OCI-LY3 (cell line): ENCODE data around the gene RFX4.

ENCODE experiments used
- H2AFZ ChIP-seq: fragments of 200-600, 300-600 bp; shearing (Covaris generic); 2 replicates; pipeline ENCODE4 v1.6.0; 2014; ENCODE audit warnings: antibody characterized with exemption, low read depth, low read length
- H3K27ac ChIP-seq: fragments of 200-600, 300-600 bp; sonication (generic); 2 replicates; pipeline ENCODE4 v1.5.1; 2014; ENCODE audit warnings: mild to moderate bottlenecking, low read length, moderate library complexity, mixed read lengths
- H3K27me3 ChIP-seq: fragments of 200-600, 300-600 bp; sonication (generic); 2 replicates; pipeline ENCODE4 v1.6.1; 2014; ENCODE audit warnings: low read depth, low read length, mixed read lengths
- H3K36me3 ChIP-seq: fragments of 200-600, 300-600 bp; sonication (generic); replicated peaks from 2 replicates; pipeline ENCODE3; 2014; ENCODE audit warnings: low read depth, low read length, mixed read lengths
- H3K4me1 ChIP-seq: fragments of 300-600, 200-600 bp; sonication (generic); 2 replicates; pipeline ENCODE4 v1.6.1; 2014; ENCODE audit warnings: low read length, mixed read lengths
- H3K4me2 ChIP-seq: fragments of 200-600, 300-600 bp; sonication (generic); 2 replicates; pipeline ENCODE4 v1.6.1; 2014; ENCODE audit warnings: low read length, mixed read lengths
- H3K4me3 ChIP-seq: fragments of 300-600, 200-600 bp; sonication (generic); 2 replicates; pipeline ENCODE4 v1.5.1; 2014; ENCODE audit warnings: antibody characterized with exemption, mild to moderate bottlenecking, low read length, moderate library complexity
- H3K79me2 ChIP-seq: fragments of 300-600, 200-600 bp; shearing (Covaris generic); 2 replicates; pipeline ENCODE4 v1.6.1; 2014; ENCODE audit warnings: mild to moderate bottlenecking, low read length, mixed read lengths
- H3K9ac ChIP-seq: fragments of 300-600, 200-600 bp; shearing (Covaris generic); 2 replicates; pipeline ENCODE4 v1.6.0; 2014; ENCODE audit warnings: mild to moderate bottlenecking, low read length, moderate library complexity
- H3K9me3 ChIP-seq: fragments of 200-600, 300-600 bp; shearing (Covaris generic); 2 replicates; pipeline ENCODE4 v1.6.1; 2014; ENCODE audit warnings: low read length, mixed read lengths; ENCODE audit not compliant: insufficient read depth
- H4K20me1 ChIP-seq: fragments of 200-600, 300-600 bp; sonication (generic); 2 replicates; pipeline ENCODE4 v1.6.1; 2016; ENCODE audit warnings: low read length, mixed read lengths; ENCODE audit not compliant: insufficient read depth
- EZH2phosphoT487 ChIP-seq: fragments of 200-600 bp; shearing (Covaris generic); IDR thresholded peaks from 2 replicates; pipeline ENCODE4 v1.6.1; 2018; ENCODE audit warnings: antibody characterized with exemption, mixed run types, low read depth
- TF ChIP-seq, protein P1 (sequence below): fragments of 200-600, 300-600 bp; sonication (generic); IDR thresholded peaks from 2 replicates; pipeline ENCODE4 v1.5.1; 2014; ENCODE audit warnings: antibody characterized with exemption, low read length, low read depth

RFX4 gene

DNA sequence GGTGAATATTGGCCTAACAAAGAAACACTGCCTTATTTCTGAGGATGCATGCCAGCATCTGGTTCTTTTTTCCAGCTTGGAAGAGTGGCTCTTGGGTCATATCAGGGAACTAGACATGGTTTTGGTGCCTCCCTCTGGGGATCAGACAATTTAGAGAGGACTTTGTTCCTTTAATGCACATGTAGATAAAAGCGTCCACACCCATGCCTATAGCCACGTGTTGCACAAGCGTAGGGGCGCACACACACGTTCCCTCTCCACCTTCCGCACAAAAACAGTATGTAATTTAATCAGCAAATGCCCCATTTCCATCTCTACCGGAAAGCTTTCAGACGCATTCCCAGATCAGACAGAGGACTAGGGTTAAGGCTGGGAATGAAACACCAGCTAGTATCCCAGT is 130.0 kb downstream of the RFX4 start:
- H4K20me1 ChIP-seq: no peaks in the 10 kb centered on the region
- H3K9me3 ChIP-seq: no peaks in the 10 kb centered on the region
- H3K27me3 ChIP-seq: peaks cover 24% of the 10 kb centered on the region
- TF ChIP-seq, protein P1, sequence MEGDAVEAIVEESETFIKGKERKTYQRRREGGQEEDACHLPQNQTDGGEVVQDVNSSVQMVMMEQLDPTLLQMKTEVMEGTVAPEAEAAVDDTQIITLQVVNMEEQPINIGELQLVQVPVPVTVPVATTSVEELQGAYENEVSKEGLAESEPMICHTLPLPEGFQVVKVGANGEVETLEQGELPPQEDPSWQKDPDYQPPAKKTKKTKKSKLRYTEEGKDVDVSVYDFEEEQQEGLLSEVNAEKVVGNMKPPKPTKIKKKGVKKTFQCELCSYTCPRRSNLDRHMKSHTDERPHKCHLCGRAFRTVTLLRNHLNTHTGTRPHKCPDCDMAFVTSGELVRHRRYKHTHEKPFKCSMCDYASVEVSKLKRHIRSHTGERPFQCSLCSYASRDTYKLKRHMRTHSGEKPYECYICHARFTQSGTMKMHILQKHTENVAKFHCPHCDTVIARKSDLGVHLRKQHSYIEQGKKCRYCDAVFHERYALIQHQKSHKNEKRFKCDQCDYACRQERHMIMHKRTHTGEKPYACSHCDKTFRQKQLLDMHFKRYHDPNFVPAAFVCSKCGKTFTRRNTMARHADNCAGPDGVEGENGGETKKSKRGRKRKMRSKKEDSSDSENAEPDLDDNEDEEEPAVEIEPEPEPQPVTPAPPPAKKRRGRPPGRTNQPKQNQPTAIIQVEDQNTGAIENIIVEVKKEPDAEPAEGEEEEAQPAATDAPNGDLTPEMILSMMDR: no peak
- TF ChIP-seq EZH2phosphoT487: no peak
- no peak overlapping the region for H3K9ac ChIP-seq
- no peak overlapping the region for H3K4me2 ChIP-seq
- H3K4me1 ChIP-seq: no peaks in the 10 kb centered on the region
- no peaks in the 10 kb centered on the region for H3K79me2 ChIP-seq
- H3K4me3 ChIP-seq: no peak overlapping the region
- H3K36me3 ChIP-seq: no peaks in the 10 kb centered on the region
- no peak overlapping the region for H2AFZ ChIP-seq
- no peak overlapping the region for H3K27ac ChIP-seq

DNA sequence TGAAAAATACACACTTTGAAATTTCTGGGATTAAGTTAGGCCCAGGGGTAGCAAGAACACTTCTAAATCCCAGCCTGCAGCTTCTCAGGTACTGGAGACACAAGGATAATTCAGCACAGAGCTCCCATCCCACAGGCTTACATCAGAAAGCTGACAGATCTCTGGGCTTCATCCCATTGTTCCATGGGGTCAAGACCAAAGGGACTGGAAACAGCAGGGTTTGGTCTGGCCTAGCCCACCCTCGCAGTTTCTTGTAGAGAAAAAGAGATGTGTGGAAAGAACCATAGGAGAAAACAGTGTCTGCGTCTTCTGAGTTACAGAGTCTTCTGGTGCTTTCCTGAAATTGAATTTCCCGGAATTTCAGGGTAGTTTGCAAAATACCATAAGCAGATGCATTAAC is 132.1 kb downstream of the RFX4 start:
- Histone ChIP-seq H3K79me2 (no peaks in the 10 kb centered on the region), H3K4me3 (no peak overlapping the region), H3K9me3 (no peaks in the 10 kb centered on the region), H3K9ac (no peak overlapping the region), H3K27me3 (peaks cover 29% of the 10 kb centered on the region), H3K27ac (no peak overlapping the region), H3K36me3 (no peaks in the 10 kb centered on the region), H2AFZ (no peak overlapping the region), H4K20me1 (no peaks in the 10 kb centered on the region), H3K4me1 (no peaks in the 10 kb centered on the region), H3K4me2 (no peak overlapping the region)
- TF ChIP-seq, protein P1: no peak
- no peak for TF ChIP-seq EZH2phosphoT487

DNA sequence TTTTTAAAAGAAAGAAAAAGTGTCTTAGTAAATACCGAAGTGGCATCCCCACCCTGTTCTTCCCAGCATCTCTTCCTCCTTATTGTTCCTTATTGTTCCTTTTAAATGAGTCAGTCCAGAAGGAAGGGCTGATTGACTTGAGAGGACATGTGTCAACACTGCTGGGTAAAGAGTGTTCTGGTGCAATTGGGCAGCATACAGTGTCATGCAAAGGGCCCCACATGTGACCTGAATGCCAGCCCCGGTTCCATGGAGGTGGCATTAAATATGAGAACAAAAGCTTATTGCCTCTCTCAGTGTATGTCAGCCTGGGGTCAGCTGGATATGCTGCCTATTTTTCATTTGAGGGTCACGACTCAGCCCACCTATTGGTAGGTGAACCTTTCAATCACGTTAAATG is 132.8 kb downstream of the RFX4 start:
- Histone ChIP-seq H3K27me3 (peaks cover 26% of the 10 kb centered on the region), H3K27ac (no peak overlapping the region), H2AFZ (no peak overlapping the region), H3K9me3 (no peaks in the 10 kb centered on the region), H3K9ac (no peak overlapping the region), H3K4me3 (no peak overlapping the region), H4K20me1 (no peaks in the 10 kb centered on the region), H3K4me2 (no peak overlapping the region), H3K4me1 (no peaks in the 10 kb centered on the region), H3K79me2 (no peaks in the 10 kb centered on the region), H3K36me3 (no peaks in the 10 kb centered on the region)
- TF ChIP-seq, protein P1: no peak
- no peak for TF ChIP-seq EZH2phosphoT487

DNA sequence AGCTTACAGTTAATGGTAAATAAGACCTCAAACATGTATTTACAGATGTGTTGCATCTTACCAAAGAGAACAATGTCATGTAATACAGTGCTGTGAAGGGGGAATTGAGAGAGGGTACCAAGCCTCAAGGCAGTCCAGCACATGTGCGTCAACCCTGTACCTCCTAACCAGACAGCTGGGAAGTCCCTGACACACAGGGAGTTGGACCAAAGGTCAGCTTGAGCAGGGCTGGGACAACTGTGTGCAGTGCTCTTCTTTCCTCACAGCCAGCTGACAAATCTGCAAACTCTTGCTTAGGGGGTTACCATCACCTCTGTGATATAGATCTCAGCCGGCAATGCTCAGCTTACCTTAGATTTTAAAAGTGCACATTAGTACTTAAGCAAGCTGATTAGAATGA is 134.9 kb downstream of the RFX4 start:
- no peak overlapping the region for H3K9ac ChIP-seq
- H3K27ac ChIP-seq: no peak overlapping the region
- H3K4me3 ChIP-seq: no peak overlapping the region
- peaks cover 31% of the 10 kb centered on the region for H3K27me3 ChIP-seq
- H3K36me3 ChIP-seq: no peaks in the 10 kb centered on the region
- H4K20me1 ChIP-seq: no peaks in the 10 kb centered on the region
- TF ChIP-seq EZH2phosphoT487: no peak
- TF ChIP-seq, protein P1: no peak
- H3K4me1 ChIP-seq: 0 out of 2 replicates have a peak, but pooled peaks cover 5% of the 10 kb centered on the region
- H3K9me3 ChIP-seq: no peaks in the 10 kb centered on the region
- H3K4me2 ChIP-seq: no peak overlapping the region
- no peak overlapping the region for H2AFZ ChIP-seq
- H3K79me2 ChIP-seq: no peaks in the 10 kb centered on the region
